Caco-2 (cell line): ENCODE results near the gene A2ML1. TPM values are rescaled to one million over a fixed set of nuclear protein-coding genes. Genes with fewer than 3 reads are reported as not detected.

Experiments used
- BruUV-seq: library from RNA; stranded (reverse); fragments of 400-500 nt; replicated peaks from 2 replicates; lab custom pipeline; 2021; lab: Mats Ljungman, UMichigan
- CTCF ChIA-PET: fragments of 300-600 bp; sonication (Branson Sonifier 250); formaldehyde crosslinking; loops from one replicate; lab custom pipeline; 2022; ENCODE audit warnings: antibody characterized with exemption; lab: Charles Lee
- POLR2A ChIA-PET: fragments of 300-600 bp; sonication (Branson Sonifier 250); formaldehyde crosslinking; loops from one replicate; lab custom pipeline; 2022; ENCODE audit warnings: antibody characterized with exemption; lab: Charles Lee
- DNase-seq, 2 experiments: peaks; one replicate each; pipeline versions ENCODE4 v3.0.0 to v3.0.0-alpha.2; 2020 to 2022
- H3K27me3 ChIP-seq: replicated peaks from 2 replicates; pipeline ENCODE4 v1.6.0; 2011; ENCODE audit warnings: low read length; ENCODE audit not compliant: control insufficient read depth, insufficient read depth
- H3K36me3 ChIP-seq: 2 replicates; pipeline ENCODE4 v1.5.1; 2011; ENCODE audit warnings: low read length; ENCODE audit not compliant: control insufficient read depth, insufficient read depth
- H3K4me1 ChIP-seq: fragments of 250-450 bp; sonication (Bioruptor Pico); 2 replicates; pipeline ENCODE4 v1.5.1; 2020; ENCODE audit warnings: mild to moderate bottlenecking
- H3K4me3 ChIP-seq: 2 replicates; pipeline ENCODE4 v1.5.1; 2011; ENCODE audit warnings: low read depth, mild to moderate bottlenecking, control low read depth, low read length
- H3K9me3 ChIP-seq: fragments of 250-450 bp; sonication (Bioruptor Pico); 2 replicates; pipeline ENCODE4 v1.5.1; 2020; ENCODE audit warnings: mild to moderate bottlenecking, moderate library complexity
- H3K27ac Mint-ChIP-seq: one replicate; pipeline ENCODE4 v1.8.0; 2022; ENCODE audit warnings: mixed read lengths; ENCODE audit not compliant: unreplicated experiment
- H3K27me3 Mint-ChIP-seq: one replicate; pipeline ENCODE4 v1.8.0; 2022; ENCODE audit warnings: mixed read lengths; ENCODE audit not compliant: insufficient read depth, unreplicated experiment
- H3K36me3 Mint-ChIP-seq: one replicate; pipeline ENCODE4 v1.8.0; 2022; ENCODE audit warnings: mild to moderate bottlenecking, mixed read lengths; ENCODE audit not compliant: insufficient read depth, unreplicated experiment
- H3K4me1 Mint-ChIP-seq: one replicate; pipeline ENCODE4 v1.8.0; 2022; ENCODE audit warnings: low read depth, mixed read lengths; ENCODE audit not compliant: unreplicated experiment
- H3K4me3 Mint-ChIP-seq: one replicate; pipeline ENCODE4 v1.8.0; 2022; ENCODE audit warnings: mild to moderate bottlenecking, moderate library complexity, mixed read lengths; ENCODE audit not compliant: unreplicated experiment
- H3K9me3 Mint-ChIP-seq: one replicate; pipeline ENCODE4 v1.8.0; 2022; ENCODE audit warnings: mixed read lengths; ENCODE audit not compliant: unreplicated experiment
- intact Hi-C: fragments of 100-400 bp; cut with micrococcal nuclease; formaldehyde crosslinking; loops from one replicate; pipeline ENCODE4 v1.10.0; 2022; ENCODE audit not compliant: unreplicated experiment
- total RNA-seq: library from RNA; stranded (reverse); gene quantifications from 2 replicates; pipeline ENCODE4 v1.2.3, GENCODE V29; 2022
- TF ChIP-seq, protein P1 (sequence below), 2 experiments: fragments of 200-600 bp in 1 of 2; IDR thresholded peaks; 1 replicate in 1 of 2; 2 replicates in 1 of 2; pipeline versions ENCODE4 v1.5.1 to v1.8.0; 2011 to 2022; ENCODE audit warnings: antibody characterized with exemption in 1 of 2, control low read depth in 1 of 2, inconsistent platforms in 1 of 2, low read depth in 1 of 2, low read length in 1 of 2, mild to moderate bottlenecking in 1 of 2, moderate library complexity in 1 of 2; ENCODE audit not compliant: insufficient read depth in 1 of 2, severe bottlenecking in 1 of 2, unreplicated experiment in 1 of 2

Gene A2ML1
- total RNA-seq, 1 experiment from 2014 or later: not detected

DNA sequence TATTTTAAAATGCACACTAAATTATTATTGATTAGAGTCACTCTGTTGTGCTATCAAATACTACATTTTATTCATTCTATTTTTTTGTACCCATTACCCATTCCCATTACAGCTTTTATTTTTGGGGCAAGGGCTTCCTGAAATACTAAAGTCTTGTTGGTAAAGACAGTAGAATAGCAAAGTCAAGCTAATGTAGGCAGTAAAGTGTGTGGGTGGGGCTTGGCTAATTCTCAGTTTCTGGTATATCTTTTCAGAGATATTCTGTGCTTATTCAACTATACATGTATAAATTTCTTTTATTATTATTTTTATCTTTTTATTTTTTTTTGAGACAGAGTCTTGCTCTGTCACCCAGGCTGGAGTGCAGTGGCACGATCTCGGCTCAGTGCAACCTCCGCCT is 69.6 kb downstream of the A2ML1 start:
- no peak overlapping the region for H3K27ac Mint-ChIP-seq
- DNase-seq: no peak
- intact Hi-C loops: no loop called here
- POLR2A ChIA-PET: no interaction called here
- Histone ChIP-seq H3K36me3 (no peaks in the 10 kb centered on the region; the same call in 1 of the 2 replicates), H3K4me3 (no peak overlapping the region), H3K4me1 (0 out of 2 replicates have a peak, but pooled peaks cover 3% of the 10 kb centered on the region), H3K27me3 (no peaks in the 10 kb centered on the region), H3K9me3 (peaks cover 11% of the 10 kb centered on the region)
- BruUV-seq: no TSS peak
- H3K36me3 Mint-ChIP-seq: no peaks in the 10 kb centered on the region
- CTCF ChIA-PET: no interaction called here
- TF ChIP-seq, protein P1, sequence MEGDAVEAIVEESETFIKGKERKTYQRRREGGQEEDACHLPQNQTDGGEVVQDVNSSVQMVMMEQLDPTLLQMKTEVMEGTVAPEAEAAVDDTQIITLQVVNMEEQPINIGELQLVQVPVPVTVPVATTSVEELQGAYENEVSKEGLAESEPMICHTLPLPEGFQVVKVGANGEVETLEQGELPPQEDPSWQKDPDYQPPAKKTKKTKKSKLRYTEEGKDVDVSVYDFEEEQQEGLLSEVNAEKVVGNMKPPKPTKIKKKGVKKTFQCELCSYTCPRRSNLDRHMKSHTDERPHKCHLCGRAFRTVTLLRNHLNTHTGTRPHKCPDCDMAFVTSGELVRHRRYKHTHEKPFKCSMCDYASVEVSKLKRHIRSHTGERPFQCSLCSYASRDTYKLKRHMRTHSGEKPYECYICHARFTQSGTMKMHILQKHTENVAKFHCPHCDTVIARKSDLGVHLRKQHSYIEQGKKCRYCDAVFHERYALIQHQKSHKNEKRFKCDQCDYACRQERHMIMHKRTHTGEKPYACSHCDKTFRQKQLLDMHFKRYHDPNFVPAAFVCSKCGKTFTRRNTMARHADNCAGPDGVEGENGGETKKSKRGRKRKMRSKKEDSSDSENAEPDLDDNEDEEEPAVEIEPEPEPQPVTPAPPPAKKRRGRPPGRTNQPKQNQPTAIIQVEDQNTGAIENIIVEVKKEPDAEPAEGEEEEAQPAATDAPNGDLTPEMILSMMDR (IDR thresholded peaks at IDR 0.05; ENCODE audit: insufficient read depth in 1 of 2, low read depth in 1 of 2, low read length in 1 of 2, severe bottlenecking in 1 of 2, unreplicated experiment in 1 of 2): no peak
- peaks cover 6% of the 10 kb centered on the region for H3K4me1 Mint-ChIP-seq
- peaks cover 2% of the 10 kb centered on the region for H3K27me3 Mint-ChIP-seq
- H3K4me3 Mint-ChIP-seq: no peak overlapping the region
- H3K9me3 Mint-ChIP-seq: peaks cover 10% of the 10 kb centered on the region

DNA sequence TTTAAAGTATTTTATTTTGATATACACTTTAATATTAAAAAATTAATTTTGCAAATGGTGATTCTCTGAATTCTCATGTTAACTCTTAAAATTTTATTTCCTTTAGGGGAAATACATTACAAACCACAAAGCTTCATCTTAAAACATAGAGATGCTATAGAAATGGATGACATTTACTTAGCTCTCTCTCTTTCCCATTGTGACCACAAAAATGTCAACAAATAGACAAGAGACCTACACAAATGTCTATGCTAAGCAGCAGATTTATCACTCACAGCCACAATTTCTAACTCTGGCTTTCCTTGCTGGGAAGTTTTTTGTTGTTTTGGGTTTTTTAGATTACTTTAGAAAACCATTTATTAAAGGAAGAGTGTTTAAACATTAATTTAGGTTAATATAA is 72.0 kb downstream of the A2ML1 start:
- H3K4me3 ChIP-seq: no peak overlapping the region
- no peaks in the 10 kb centered on the region for H3K27me3 ChIP-seq
- Mint-ChIP-seq H3K4me1 (peaks cover 6% of the 10 kb centered on the region), H3K4me3 (no peak overlapping the region), H3K27me3 (peaks cover 6% of the 10 kb centered on the region), H3K36me3 (no peaks in the 10 kb centered on the region), H3K27ac (no peak overlapping the region), H3K9me3 (no peaks in the 10 kb centered on the region)
- TF ChIP-seq, protein P1 (IDR thresholded peaks at IDR 0.05; ENCODE audit: insufficient read depth in 1 of 2, low read depth in 1 of 2, low read length in 1 of 2, severe bottlenecking in 1 of 2, unreplicated experiment in 1 of 2): no peak
- POLR2A ChIA-PET: no interaction called here
- no peaks in the 10 kb centered on the region; the same call in 1 of the 2 replicates for H3K36me3 ChIP-seq
- H3K9me3 ChIP-seq: no peaks in the 10 kb centered on the region; the same call in 1 of the 2 replicates
- H3K4me1 ChIP-seq: 0 out of 2 replicates have a peak, but pooled peaks cover 3% of the 10 kb centered on the region
- intact Hi-C loops: no loop called here
- no peak for DNase-seq
- no TSS peak for BruUV-seq
- CTCF ChIA-PET: interaction anchor here (0.9 kb wide), 1 partner anchor 60 kb away, joined by 3 read pairs; no protein-coding TSS in a partner anchor

DNA sequence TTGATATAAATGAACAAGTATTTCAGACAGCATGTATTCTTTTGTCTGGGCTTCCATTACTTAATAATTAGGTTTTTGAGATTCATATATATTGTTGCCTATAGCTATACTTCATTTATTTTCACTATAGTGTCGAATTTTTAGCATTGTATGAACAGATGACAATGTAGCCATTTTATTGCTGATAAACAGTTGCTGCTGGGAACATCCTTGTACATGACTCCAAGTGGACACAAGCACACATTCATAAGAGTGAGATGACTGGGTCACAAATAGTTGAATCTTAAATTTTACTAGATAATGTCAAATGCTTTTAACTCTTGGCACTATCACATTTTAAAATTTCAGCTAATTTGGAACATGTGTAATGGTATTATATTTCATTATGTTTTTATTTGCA is 72.6 kb downstream of the A2ML1 start:
- H3K4me3 Mint-ChIP-seq: no peak overlapping the region
- H3K4me3 ChIP-seq: no peak overlapping the region
- ChIA-PET CTCF (no interaction called here), POLR2A (no interaction called here)
- DNase-seq: no peak
- H3K4me1 ChIP-seq: 0 out of 2 replicates have a peak, but pooled peaks cover 3% of the 10 kb centered on the region
- H3K27me3 ChIP-seq: no peaks in the 10 kb centered on the region
- H3K27me3 Mint-ChIP-seq: peaks cover 6% of the 10 kb centered on the region
- H3K9me3 Mint-ChIP-seq: no peaks in the 10 kb centered on the region
- no peaks in the 10 kb centered on the region; the same call in 1 of the 2 replicates for H3K36me3 ChIP-seq
- H3K36me3 Mint-ChIP-seq: no peaks in the 10 kb centered on the region
- intact Hi-C loops: no loop called here
- H3K4me1 Mint-ChIP-seq: peaks cover 6% of the 10 kb centered on the region
- H3K27ac Mint-ChIP-seq: no peak overlapping the region
- no TSS peak for BruUV-seq
- H3K9me3 ChIP-seq: no peaks in the 10 kb centered on the region; the same call in 1 of the 2 replicates
- TF ChIP-seq, protein P1 (IDR thresholded peaks at IDR 0.05; ENCODE audit: insufficient read depth in 1 of 2, low read depth in 1 of 2, low read length in 1 of 2, severe bottlenecking in 1 of 2, unreplicated experiment in 1 of 2): no peak
